Immature natural killer cell (primary cell): ENCODE data around the gene NOLC1. TPM values are rescaled to one million over a fixed set of nuclear protein-coding genes. Genes with fewer than 3 reads are reported as not detected.

ENCODE experiments used
- DNase-seq, 3 donors: peaks; one replicate each; pipeline ENCODE4 v3.0.0; 2022; ENCODE audit warnings: mixed read lengths in 1 of 3
- H3K27ac Mint-ChIP-seq, 6 donors: one replicate each; pipeline ENCODE4 v1.8.0; 2020; ENCODE audit warnings: mixed read lengths in 6 of 6, mild to moderate bottlenecking in 5 of 6, inconsistent platforms in 4 of 6, moderate library complexity in 3 of 6
- H3K27me3 Mint-ChIP-seq, 3 donors: one replicate each; pipeline ENCODE4 v1.8.0; 2020 to 2021; ENCODE audit warnings: low read depth in 3 of 3, mild to moderate bottlenecking in 3 of 3, mixed read lengths in 3 of 3, moderate library complexity in 3 of 3, inconsistent platforms in 1 of 3
- H3K36me3 Mint-ChIP-seq, 3 donors: one replicate each; pipeline ENCODE4 v1.8.0; 2020; ENCODE audit warnings: mixed read lengths in 3 of 3, inconsistent platforms in 2 of 3, mild to moderate bottlenecking in 2 of 3
- H3K4me1 Mint-ChIP-seq, 2 donors: one replicate each; pipeline ENCODE4 v1.8.0; 2020; ENCODE audit warnings: inconsistent platforms in 2 of 2, mild to moderate bottlenecking in 2 of 2, mixed read lengths in 2 of 2, moderate library complexity in 1 of 2
- H3K4me3 Mint-ChIP-seq, 5 donors: one replicate each; pipeline ENCODE4 v1.8.0; 2020; ENCODE audit warnings: mild to moderate bottlenecking in 5 of 5, mixed read lengths in 5 of 5, inconsistent platforms in 3 of 5, moderate library complexity in 3 of 5
- H3K9me3 Mint-ChIP-seq, 6 donors: one replicate each; pipeline ENCODE4 v1.8.0; 2020; ENCODE audit warnings: mild to moderate bottlenecking in 6 of 6, mixed read lengths in 6 of 6, inconsistent platforms in 4 of 6, moderate library complexity in 3 of 6
- polyA plus RNA-seq, 3 donors: library from polyadenylated mRNA; unstranded; fragments of 300-500 nt; fragmentation: Illumina TruSeq; gene quantifications; one replicate each; pipeline ENCODE4 v1.2.3, GENCODE V29; 2021

The NOLC1 gene
- polyA plus RNA-seq, 3 donors from 2014 or later, result 15.1 to 80.4 (median 29.4) TPM

DNA sequence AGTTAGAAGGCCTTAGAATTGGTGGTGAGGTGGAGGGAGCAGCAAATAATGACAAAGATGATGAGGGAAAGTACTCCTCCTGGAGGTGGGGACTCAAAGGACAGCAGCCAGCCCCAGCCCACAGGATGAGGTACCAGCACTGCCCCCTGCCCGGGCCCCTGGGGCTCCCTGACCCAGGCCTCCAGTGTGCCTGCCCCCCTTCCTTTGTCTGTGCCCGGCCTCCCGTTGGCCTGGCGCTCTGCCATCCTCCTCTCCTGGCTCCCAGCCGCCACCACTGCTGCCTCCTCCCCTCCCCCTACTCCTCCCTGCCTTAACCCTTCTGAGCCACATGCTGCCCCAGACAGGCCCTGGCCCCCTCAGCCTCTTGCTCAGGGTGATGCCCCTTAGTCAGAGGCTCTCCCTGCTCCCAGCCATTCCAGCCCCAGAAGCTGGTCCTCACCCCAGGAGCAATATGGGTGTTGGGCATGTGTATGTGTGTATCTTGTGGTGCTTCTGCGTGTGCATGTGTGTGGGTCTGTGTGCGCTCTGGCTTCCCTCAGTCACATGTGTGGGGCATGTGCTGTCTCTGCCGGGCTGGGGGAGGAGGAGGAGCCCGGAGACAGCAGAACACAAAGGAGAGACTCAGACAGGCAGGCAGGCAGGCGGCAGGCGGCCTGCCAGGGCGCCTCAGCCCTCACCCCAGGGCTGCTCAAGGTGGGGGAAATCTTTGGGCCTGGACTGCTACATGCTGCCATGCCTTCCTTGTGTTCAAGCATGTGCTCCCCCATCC, 34.6 kb upstream of the NOLC1 start:
- H3K4me1 Mint-ChIP-seq, result peaks cover 77% of the 10 kb centered on the region in 2 donors
- peak in 1 of 3 donors; percentile 25 for DNase-seq
- H3K27ac Mint-ChIP-seq, result peak overlapping the region; percentile 88 to 98 (median 98)
- peaks cover 2 to 14% (median 8%) of the 10 kb centered on the region in 3 donors for H3K27me3 Mint-ChIP-seq
- H3K36me3 Mint-ChIP-seq, result no peaks in the 10 kb centered on the region
- H3K4me3 Mint-ChIP-seq, result peak overlapping the region; percentile 38 to 90 (median 88)
- H3K9me3 Mint-ChIP-seq, result no peaks in the 10 kb centered on the region

DNA sequence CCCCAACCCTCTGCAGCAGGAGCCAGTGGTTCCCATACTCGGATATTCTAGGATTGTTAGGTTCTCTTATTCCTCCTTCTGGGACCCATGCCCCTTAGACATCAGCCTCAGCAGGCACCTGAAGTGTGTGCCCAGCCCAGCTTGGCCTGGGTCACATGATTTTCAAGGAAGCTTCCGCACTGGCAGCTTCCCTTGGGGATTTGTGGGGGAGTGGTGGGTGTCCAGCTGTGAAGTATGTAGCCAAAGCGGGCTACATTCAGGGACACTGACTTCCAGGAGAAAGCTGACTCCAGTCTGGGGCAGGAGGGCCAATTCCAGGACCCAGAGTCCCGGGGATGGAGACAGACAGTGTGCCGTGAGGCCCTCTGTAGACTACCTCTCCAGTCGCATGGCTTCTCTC, 33.3 kb upstream of the NOLC1 start:
- Mint-ChIP-seq H3K27ac (peak overlapping the region; percentile 88 to 98 (median 98)), H3K27me3 (peaks cover 2 to 14% (median 8%) of the 10 kb centered on the region in 3 donors), H3K9me3 (no peaks in the 10 kb centered on the region), H3K4me3 (peak overlapping the region; percentile 85 to 91 (median 89)), H3K4me1 (peaks cover 64% of the 10 kb centered on the region in 2 donors), H3K36me3 (no peaks in the 10 kb centered on the region)
- DNase-seq, result no peak

DNA sequence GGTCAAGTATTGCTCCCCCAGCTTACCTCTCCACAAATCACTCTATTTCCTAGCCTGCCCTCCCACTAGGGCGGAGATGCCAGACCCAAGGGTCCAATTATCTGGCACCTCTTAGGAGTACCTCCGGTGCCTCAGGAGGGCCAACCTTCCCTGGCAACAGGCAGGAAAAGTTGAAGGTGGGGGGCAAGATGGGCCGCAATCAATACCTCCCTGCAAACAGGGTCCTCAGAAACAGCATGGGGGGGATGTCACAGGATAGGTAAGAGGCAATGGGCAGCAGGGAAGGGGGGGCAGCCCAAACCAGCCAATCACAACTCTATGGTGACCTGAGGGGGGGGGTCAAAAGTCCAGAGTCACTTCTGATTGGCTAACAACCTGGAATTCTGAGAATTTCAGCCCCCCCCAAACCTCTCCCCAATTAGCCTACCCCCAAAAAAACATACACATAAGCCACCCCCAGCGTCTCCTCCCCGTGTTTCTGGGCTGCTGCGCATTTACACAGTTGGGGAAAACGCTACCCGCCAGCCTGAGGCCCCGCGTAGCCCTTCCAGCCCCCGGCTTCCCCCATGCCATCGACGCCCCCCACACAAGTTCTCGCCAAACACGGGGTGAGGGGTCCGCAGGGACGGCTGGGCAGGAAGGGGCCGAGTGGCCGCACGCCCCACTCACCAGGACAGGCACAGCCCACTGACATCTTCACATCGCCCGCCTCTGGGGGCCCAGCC, 32.6 kb upstream of the NOLC1 start:
- no peaks in the 10 kb centered on the region for H3K36me3 Mint-ChIP-seq
- peak overlapping the region; percentile 85 to 91 (median 89) for H3K4me3 Mint-ChIP-seq
- no peaks in the 10 kb centered on the region for H3K9me3 Mint-ChIP-seq
- DNase-seq, result peak; percentile 38 to 43 (median 39)
- peak overlapping the region; percentile 88 to 98 (median 98) for H3K27ac Mint-ChIP-seq
- H3K27me3 Mint-ChIP-seq, result peaks cover 2 to 14% (median 8%) of the 10 kb centered on the region in 3 donors
- H3K4me1 Mint-ChIP-seq, result peaks cover 63% of the 10 kb centered on the region in 2 donors

DNA sequence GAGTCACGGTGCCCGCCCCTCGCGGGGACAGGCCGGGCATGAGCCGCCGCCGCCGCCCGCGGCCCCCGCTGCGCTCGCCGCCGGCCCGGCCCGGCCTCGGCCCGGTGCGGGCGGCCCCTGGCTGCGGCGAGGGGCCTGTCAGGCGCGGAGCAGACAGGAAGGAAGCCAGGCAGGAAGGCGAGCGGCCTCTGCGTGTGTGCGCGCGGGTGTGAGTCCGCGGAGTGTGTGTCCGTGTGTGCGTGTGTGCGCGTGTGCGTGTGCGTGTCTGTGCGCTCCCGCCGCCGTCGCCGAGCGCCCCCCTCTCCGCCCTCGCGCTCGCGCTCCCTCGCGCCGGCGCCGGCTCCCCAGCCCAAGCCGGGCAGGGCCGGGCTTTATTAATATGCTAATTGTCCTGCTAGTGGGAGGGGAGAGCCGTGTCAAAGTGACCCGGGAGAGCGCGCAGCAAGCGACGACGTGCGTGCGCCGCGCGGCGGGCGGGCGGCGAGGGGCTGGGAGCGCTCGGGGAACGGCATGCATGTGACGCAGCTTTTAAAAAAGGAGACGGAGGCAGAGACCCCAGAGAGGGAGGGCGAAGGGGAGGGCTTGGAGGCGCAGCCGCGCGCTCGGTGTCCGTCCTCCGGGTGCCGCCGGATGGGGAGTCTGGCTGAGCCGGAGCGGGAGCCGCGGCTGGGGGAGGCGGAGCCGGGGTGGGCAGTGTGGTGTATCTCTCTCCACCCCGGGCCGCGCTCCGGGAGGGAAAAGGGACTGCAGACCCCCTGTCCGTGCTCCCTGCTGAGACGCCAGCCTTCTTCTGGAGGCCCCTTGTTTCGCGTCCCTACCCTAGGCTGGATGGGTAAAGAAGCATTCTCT, 31.8 kb upstream of the NOLC1 start, which contains the start of gene LDB1:
Gene LDB1, minus strand, starts transcription at position 227 of the 849 bp plus-strand sequence. CDS start 258 bp downstream, outside the sequence.
- H3K4me3 Mint-ChIP-seq, result peak within 1 kb of the TSS; percentile 85 to 93 (median 90)
- DNase-seq, result peak; percentile 85 to 86 (median 86)
- peak within 1 kb of the TSS; percentile 92 to 98 (median 98) for H3K27ac Mint-ChIP-seq
- no peaks in the 10 kb centered on the region for H3K36me3 Mint-ChIP-seq
- H3K4me1 Mint-ChIP-seq, result peaks cover 55 to 56% of the 10 kb centered on the region in 2 donors
- no peaks in the 10 kb centered on the region for H3K9me3 Mint-ChIP-seq
- H3K27me3 Mint-ChIP-seq, result peaks cover 2 to 14% (median 8%) of the 10 kb centered on the region in 3 donors

DNA sequence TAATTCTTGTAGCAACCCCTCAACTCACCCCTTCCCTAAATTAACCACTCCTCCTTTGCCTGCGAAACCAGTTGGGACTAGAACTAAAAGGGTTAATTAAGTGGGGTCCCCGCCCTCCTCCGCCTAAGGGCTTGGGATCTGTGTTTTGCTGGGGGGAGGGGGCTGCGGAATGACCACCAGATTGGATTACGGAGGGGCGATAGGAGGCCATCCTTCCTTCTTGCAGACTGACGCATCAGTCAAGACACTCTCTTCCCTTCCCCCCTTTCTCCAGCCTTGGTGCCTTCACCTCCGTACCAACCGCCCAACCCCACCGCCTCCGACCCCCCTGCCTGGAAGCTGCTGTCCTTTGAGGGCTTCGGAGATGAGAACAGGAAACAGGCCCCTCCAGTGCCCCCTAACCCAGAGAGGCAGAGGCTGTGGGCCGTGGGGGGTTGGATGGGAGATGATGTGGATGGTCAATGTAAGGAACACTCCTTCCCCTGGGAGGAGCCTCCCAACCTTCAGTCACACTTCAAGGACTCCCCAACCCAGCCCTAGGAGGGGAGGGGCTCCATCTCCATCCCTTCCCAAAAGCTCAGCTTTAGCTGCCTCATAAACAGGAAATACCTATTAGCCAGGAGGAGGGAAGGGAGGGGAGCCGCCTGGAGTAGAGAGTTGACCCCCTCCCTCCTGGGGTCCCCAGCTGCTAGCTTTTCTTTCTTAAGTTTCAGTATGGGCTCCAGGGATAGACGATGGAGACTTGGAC, 31.0 kb upstream of the NOLC1 start:
- Mint-ChIP-seq H3K27me3 (peaks cover 2 to 12% (median 8%) of the 10 kb centered on the region in 3 donors), H3K36me3 (no peaks in the 10 kb centered on the region), H3K4me1 (peaks cover 47 to 48% of the 10 kb centered on the region in 2 donors), H3K9me3 (no peaks in the 10 kb centered on the region), H3K4me3 (peak overlapping the region; percentile 85 to 93 (median 90)), H3K27ac (peak overlapping the region; percentile 92 to 98 (median 96))
- DNase-seq, result peak in 2 of 3 donors; percentile 22 to 29

DNA sequence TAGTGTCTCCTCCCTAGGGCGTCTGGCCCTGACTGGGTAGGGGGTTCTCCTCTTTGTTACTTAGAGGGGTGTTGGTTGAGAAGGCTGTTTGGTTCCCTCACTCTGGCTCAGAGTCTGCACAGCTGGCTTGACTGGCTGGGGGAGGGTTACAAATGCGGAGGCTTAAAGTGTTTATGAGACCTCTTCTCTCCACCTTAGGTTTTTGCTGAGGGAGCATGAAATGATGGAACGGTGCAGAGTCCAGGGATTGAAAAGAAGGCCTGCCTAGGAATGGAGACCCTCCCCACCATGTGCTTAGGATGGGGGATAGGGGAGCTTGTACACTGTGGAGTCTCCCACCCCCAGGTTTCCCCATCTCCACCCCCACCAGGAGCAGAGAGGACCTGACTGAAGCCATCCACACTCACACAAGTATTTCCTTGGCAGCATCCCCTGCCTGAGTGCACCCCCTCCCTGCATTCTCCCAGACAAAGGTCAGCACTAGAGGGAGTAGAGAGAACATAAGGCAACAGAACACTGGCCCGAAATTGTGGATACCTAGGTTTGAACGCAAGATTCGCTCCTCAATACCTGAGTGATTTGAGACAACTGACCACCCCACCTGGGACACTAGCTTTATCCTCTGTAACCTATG, 30.3 kb upstream of the NOLC1 start:
- Mint-ChIP-seq H3K36me3 (no peaks in the 10 kb centered on the region), H3K4me1 (peaks cover 40 to 41% of the 10 kb centered on the region in 2 donors), H3K27ac (peak overlapping the region; percentile 45 to 98 (median 94)), H3K9me3 (no peaks in the 10 kb centered on the region), H3K4me3 (peak overlapping the region; percentile 85 to 93 (median 90)), H3K27me3 (peaks cover 2 to 11% (median 8%) of the 10 kb centered on the region in 3 donors)
- no peak for DNase-seq

DNA sequence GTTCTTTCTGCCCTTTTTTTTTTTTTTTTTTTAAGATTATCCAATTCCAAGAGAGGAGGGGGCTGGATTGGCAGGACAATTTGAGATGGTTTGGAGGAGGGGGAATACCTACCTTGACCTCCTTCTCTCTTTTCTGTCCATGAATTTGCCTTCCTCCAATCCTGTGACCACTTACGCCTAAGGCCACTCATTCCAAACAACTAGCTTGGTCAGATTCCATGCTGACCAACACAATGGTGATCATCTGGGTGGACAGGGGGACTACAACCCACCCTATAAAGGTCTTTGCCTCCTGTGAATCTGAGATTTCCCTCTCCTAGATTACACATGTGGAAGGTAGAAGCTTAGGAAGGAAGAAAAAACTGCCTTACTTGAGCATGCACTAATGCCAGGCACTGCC, 29.7 kb upstream of the NOLC1 start:
- no peak for DNase-seq
- Mint-ChIP-seq H3K27ac (peak overlapping the region in 3 of 6 donors; percentile 56 to 80 (median 65)), H3K9me3 (no peaks in the 10 kb centered on the region), H3K36me3 (no peaks in the 10 kb centered on the region), H3K27me3 (peaks cover 2 to 11% (median 8%) of the 10 kb centered on the region in 3 donors), H3K4me3 (peak overlapping the region in 3 of 5 donors; percentile 7 to 67 (median 12)), H3K4me1 (peaks cover 34 to 35% of the 10 kb centered on the region in 2 donors)

DNA sequence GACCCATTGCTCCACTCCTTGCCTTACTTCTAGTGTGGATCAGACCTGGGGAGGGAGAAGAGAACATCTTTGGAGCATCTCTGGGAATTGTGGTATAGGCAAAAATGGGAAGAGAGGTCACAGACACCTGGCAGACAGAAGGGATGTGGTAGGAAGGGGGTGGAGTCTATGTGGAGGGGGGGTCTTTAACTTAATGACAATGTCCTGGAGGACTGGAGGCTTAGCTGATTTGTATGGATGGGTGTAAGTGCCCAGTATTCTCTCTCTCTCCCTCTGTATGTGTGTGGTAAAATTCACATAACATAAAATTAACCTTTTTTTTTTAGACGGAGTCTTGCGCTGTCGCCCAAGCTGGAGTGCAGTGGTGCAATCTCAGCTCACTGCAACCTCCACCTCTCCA, 29.0 kb upstream of the NOLC1 start:
- Mint-ChIP-seq H3K36me3 (no peaks in the 10 kb centered on the region), H3K27ac (peak overlapping the region in 2 of 6 donors; percentile 35 to 46), H3K4me1 (peaks cover 27% of the 10 kb centered on the region in 2 donors), H3K27me3 (peaks cover 0 to 9% (median 6%) of the 10 kb centered on the region in 3 donors), H3K4me3 (peak overlapping the region in 1 of 5 donors; percentile 31), H3K9me3 (no peaks in the 10 kb centered on the region)
- no peak for DNase-seq

DNA sequence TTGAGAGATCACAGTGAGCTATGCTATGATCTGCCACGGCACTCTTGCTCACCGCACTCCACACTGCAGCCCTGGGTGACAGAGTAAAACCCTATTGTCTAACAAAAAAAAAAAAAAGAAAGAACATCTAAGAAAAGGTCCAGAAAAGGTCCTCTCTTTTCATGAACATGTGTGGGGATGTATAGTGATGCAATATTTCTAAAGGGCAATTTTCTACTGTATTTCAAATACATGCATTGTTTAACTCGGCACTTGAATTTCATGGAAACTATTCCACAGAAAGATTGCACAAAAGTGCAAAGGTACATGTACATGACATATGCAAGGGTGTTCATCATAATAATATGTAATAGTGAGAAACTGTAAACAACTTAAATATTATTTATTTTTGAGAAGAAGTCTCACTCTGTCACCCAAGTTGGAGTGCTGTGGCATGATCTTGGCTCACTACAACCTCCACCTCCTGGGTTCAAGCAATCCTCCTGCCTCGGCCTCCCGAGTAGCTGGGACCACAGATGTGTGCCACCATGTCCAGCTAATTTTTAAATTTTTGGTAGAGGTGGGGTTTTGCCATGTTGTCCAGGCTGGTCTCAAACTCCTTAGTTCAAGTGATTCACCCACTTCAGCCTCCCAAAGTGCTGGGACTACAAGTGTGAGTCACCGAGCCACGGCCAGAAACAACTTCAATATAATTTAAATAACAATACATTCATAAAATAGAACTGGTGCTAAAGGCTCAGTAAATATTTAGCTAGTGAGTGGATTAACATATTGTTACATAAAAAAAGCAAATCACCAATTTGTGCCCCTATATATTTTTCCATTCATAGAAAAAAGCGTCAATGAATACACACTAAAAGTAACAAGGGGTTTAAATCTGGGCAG, 20.7 kb upstream of the NOLC1 start:
- peaks cover 3 to 12% (median 4%) of the 10 kb centered on the region in 3 donors for H3K27me3 Mint-ChIP-seq
- peak overlapping the region in 4 of 6 donors; percentile 88 to 99 (median 98) for H3K27ac Mint-ChIP-seq
- no peak for DNase-seq
- no peaks in the 10 kb centered on the region for H3K9me3 Mint-ChIP-seq
- peak overlapping the region in 1 of 5 donors; percentile 94 for H3K4me3 Mint-ChIP-seq
- no peaks in the 10 kb centered on the region for H3K36me3 Mint-ChIP-seq
- peaks cover 28 to 38% of the 10 kb centered on the region in 2 donors for H3K4me1 Mint-ChIP-seq

DNA sequence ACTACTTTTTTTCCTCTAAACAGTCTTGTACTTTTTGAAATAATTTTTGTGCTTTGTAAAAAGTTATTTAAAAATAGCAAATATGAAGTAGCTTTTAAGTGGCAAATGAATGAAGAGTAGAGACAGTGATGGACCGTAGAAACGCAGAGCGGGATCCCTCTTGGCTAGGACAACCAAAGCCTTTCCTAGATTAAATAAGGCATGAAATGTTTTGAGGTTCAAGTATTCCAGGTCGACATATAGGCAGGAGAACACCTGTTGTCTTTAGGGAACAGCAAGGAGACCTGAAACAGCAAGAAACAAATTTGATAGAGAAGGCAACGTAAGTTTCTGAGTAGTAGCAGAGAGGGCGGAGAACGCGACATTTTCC, 20.0 kb upstream of the NOLC1 start:
- Mint-ChIP-seq H3K4me1 (peaks cover 30 to 38% of the 10 kb centered on the region in 2 donors), H3K4me3 (peak overlapping the region; percentile 92 to 99 (median 95)), H3K9me3 (no peaks in the 10 kb centered on the region), H3K27me3 (peaks cover 3 to 12% (median 4%) of the 10 kb centered on the region in 3 donors), H3K36me3 (no peaks in the 10 kb centered on the region), H3K27ac (peak overlapping the region; percentile 88 to 99 (median 98))
- DNase-seq, result no peak

DNA sequence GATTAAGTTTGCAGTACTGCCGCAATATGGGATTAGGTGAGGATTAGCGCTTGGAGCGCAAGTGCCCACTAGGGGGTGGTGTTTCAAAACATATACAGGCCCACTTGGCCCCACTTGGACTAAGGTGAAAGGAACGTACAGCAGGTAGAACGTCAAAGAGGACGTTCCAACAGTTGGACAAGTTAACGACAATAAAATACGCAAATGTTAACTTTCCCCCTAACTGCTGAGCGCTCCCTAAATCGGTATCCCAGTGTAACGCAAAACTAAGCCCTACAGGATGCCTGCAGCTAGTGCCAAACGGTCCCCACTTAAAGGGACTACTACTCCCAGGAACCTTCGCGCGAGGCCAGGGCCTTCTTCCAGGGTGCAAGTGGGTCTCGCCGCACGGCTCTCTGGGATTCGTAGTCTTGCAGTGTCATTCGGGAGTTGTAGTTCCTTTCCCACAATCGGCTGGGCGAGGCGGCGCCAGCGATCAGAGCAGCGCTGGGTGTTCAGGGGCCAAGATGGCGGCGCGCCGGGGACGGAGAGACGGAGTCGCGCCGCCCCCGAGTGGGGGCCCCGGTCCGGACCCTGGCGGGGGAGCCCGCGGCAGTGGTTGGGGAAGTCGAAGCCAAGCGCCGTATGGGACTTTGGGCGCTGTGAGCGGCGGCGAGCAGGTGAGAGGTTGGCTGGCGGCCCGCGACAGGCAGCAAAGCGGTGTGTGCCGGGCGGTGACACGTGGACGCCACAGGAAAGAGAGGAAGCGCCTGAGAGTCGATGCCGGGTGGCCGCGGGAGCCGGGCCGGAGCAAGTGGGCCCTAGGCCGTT, 19.4 kb upstream of the NOLC1 start, which contains the start of gene PPRC1:
Gene PPRC1, plus strand, starts transcription at position 478 of the 810 bp plus-strand sequence. Its CDS starts 29 bp downstream, at position 507.
- Mint-ChIP-seq H3K4me1 (peaks cover 33 to 44% of the 10 kb centered on the region in 2 donors), H3K4me3 (peak within 1 kb of the TSS; percentile 92 to 99 (median 95)), H3K27ac (peak within 1 kb of the TSS; percentile 88 to 99 (median 98)), H3K27me3 (peaks cover 3 to 12% (median 4%) of the 10 kb centered on the region in 3 donors), H3K36me3 (no peaks in the 10 kb centered on the region), H3K9me3 (no peaks in the 10 kb centered on the region)
- DNase-seq, result peak; percentile 94 to 96 (median 95)
